ENCODE measurements around the gene SPCS2.
"Not testable (repeated sequence)": the region's sequence is repeated elsewhere in the genome, so short reads cannot be mapped to it uniquely, and the experiment has no call there.

SPCS2 gene

DNA sequence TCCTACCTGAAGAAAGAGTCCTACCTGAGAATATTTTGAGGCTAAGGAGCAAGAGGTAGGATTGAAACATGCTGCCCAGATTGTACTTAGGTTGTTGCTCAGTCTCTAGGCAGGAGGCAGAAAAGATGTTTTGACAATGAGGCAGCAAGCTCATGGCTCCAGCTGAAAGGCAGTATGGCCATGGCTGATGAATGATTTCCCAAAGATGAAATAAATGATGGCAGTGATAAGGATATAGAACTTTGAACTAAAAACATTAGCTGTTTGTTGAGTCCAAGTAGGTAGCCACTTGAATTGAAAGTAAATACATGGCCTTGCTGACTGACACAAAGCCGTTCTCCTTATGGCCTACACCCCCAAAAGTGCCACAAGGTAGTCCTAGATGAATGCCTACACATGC is 32.8 kb downstream of the SPCS2 start:
- no peak for TF ChIP-seq CTCF (IDR thresholded peaks at IDR 0.05; ENCODE audit: insufficient read depth, missing control alignments)
- DNase-seq (ENCODE audit: insufficient read length, low spot score) = no peak
- FAIRE-seq = no peak

DNA sequence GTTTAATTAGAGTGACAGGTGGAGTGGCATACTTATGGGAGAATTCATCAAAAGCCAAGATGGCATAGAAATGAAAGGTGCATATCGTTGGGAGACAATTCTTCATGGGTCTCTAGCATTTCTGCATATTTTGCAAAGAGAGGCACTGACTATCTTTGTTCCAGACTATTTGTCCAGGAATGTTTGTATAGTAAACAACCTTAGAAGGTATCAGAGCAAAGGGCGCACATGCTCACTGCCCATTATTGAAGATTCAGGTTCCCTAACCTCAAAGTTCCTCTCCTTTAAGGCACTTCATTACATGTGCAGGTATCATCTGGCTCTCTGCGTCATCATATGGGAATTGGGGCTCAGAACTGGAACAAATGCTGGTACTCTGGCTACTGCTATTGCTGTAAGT is 35.0 kb downstream of the SPCS2 start:
- TF ChIP-seq CTCF (IDR thresholded peaks at IDR 0.05; ENCODE audit: insufficient read depth, missing control alignments) = no peak
- FAIRE-seq = no peak

DNA sequence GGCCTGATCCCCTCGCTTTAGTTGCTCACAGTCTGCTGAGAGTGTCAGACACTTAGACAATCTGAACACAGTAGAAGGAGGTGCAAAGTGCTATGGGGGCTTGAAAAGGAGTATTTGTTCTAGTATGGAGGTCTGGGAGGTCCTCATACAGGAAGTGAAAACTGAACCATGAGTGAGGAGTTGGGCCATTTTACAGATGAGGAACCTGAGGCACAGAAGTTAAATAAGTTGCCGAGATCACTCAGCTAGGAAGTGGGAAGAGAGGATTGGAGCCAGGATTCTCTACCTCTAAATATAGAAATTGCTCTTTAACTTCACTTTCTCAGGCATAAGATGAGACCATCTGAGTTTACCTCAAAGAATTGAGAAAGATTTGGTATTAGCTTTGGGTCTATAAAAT is 35.7 kb downstream of the SPCS2 start:
- no peak for DNase-seq (ENCODE audit: insufficient read length, low spot score)
- no peak for FAIRE-seq
- TF ChIP-seq CTCF (IDR thresholded peaks at IDR 0.05; ENCODE audit: insufficient read depth, missing control alignments) = no peak

More for the DNA sequence above, 35.0 kb downstream of the SPCS2 start:
- no peak for DNase-seq (ENCODE audit: insufficient read length, low spot score)

GRCh38 chr11:74988541-74989259 is 39.6 kb downstream of the SPCS2 start, which contains the start of gene NEU3:
Gene NEU3, plus strand, starts transcription at chr11:74988933. Its CDS starts 128 bp downstream, at chr11:74989061.
- FAIRE-seq (no peak), DNase-seq (ENCODE audit: insufficient read length, low spot score) (peak; percentile 52)
- no peak for TF ChIP-seq CTCF (IDR thresholded peaks at IDR 0.05; ENCODE audit: insufficient read depth, missing control alignments)

GRCh38 chr11:74989260-74989638 is 40.2 kb downstream of the SPCS2 start:
- TF ChIP-seq CTCF (IDR thresholded peaks at IDR 0.05; ENCODE audit: insufficient read depth, missing control alignments) = no peak
- FAIRE-seq (no peak), DNase-seq (ENCODE audit: insufficient read length, low spot score) (no peak)

- not testable (repeated sequence) for FAIRE-seq; DNase-seq (ENCODE audit: insufficient read length, low spot score)
These were observed 41.1 kb downstream of the SPCS2 start for GRCh38 chr11:74990150-74990549.

GRCh38 chr11:74990941-74991340 is 41.9 kb downstream of the SPCS2 start:
- no peak for TF ChIP-seq CTCF (IDR thresholded peaks at IDR 0.05; ENCODE audit: insufficient read depth, missing control alignments)
- FAIRE-seq (no peak), DNase-seq (ENCODE audit: insufficient read length, low spot score) (no peak)
